ENCODE measurements around the gene PIGC.

PIGC gene

GRCh38 chr1:172431204-172431603 lies 12.7 kb downstream of the PIGC start:
- Mint-ChIP-seq H3K27me3 (no peaks in the 10 kb centered on the region), H3K36me3 (peaks cover 4 to 9% of the 10 kb centered on the region in 2 donors), H3K9me3 (peaks cover 0 to 2% of the 10 kb centered on the region in 2 donors), H3K27ac (no peak overlapping the region), H3K4me3 (no peak overlapping the region), H3K4me1 (peaks cover 16 to 21% of the 10 kb centered on the region in 2 donors)
- ATAC-seq (replicated peaks) = no peak
- DNase-seq = no peak

- peaks cover 12 to 21% of the 10 kb centered on the region in 2 donors for H3K4me1 Mint-ChIP-seq
- H3K9me3 Mint-ChIP-seq = peaks cover 0 to 2% of the 10 kb centered on the region in 2 donors
- H3K27ac Mint-ChIP-seq = no peak overlapping the region
- ATAC-seq (replicated peaks) = no peak
- H3K36me3 Mint-ChIP-seq = no peaks in the 10 kb centered on the region
- H3K4me3 Mint-ChIP-seq = no peak overlapping the region
- no peak for DNase-seq
- no peaks in the 10 kb centered on the region for H3K27me3 Mint-ChIP-seq
Measured at GRCh38 chr1:172430128-172430454, 13.8 kb downstream of the PIGC start.

DNA sequence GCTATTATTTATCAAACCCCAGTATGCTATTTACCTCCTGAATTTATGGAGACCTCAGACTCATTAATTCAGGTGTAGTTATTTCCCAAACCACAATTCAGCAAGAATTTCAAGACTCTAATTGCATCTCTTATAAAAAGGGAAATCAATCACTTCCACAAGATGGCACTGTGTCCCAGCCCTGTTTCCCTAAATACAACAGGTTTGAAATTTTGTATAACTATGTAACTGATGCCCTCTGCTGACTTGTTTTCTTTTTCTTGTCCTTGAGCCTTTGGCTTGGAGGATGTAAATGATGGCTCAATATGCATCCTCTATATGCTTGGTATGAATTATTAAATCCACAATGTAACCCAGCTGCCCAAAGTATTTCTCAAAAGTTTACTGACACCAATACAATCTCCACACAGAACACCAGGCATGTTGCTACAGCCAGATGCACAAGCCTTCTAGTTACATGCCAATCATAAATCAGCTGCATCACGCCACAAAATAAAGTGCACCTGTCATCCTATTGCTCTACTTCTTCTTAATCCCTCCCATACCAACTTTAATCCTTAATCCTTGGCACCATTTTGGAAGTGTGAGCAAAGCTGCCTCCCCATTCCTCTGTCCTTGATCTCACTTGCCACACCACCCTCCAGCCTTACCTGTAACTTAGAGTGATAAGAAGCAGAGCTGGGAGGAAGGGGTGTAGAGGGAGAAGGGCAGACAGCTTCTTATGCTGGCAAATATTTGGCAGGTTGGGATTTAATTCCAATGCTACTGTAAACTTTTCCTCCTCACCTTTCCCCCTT lies 14.3 kb downstream of the PIGC start:
- DNase-seq (no peak), ATAC-seq (replicated peaks) (peak; percentile 38 to 42)
- H3K36me3 Mint-ChIP-seq = no peaks in the 10 kb centered on the region
- no peak overlapping the region for H3K4me3 Mint-ChIP-seq
- H3K27ac Mint-ChIP-seq = no peak overlapping the region
- H3K4me1 Mint-ChIP-seq = peaks cover 12 to 18% of the 10 kb centered on the region in 2 donors
- H3K9me3 Mint-ChIP-seq = peaks cover 0 to 2% of the 10 kb centered on the region in 2 donors
- no peaks in the 10 kb centered on the region for H3K27me3 Mint-ChIP-seq

- Mint-ChIP-seq H3K27ac (no peak overlapping the region), H3K27me3 (no peaks in the 10 kb centered on the region), H3K4me3 (no peak overlapping the region), H3K9me3 (no peaks in the 10 kb centered on the region), H3K36me3 (no peaks in the 10 kb centered on the region), H3K4me1 (peaks cover 2% of the 10 kb centered on the region in 2 donors)
- no peak for DNase-seq
- ATAC-seq (replicated peaks) = no peak
Measured at GRCh38 chr1:172427191-172427590, 16.7 kb downstream of the PIGC start.

DNA sequence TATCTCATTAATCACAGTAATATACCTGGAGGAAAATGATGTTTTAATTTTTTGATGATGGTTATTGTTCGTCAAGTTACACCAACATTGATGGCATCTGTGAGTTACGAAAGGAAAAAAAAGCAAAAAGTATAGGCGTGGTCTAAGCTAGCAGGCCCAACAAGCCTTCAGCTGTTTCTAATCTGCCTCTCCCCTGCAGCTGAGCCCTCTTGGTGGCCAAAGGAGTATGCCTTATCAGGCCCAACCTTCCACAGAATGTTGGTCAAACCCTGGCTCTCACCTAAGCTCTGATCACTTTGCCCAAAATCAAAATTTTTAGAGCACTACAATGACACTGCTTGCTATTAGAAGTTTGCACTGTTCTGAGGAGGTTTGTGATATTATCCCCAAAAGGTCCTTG lies 18.5 kb downstream of the PIGC start:
- Mint-ChIP-seq H3K4me3 (no peak overlapping the region), H3K27me3 (no peaks in the 10 kb centered on the region), H3K4me1 (no peaks in the 10 kb centered on the region), H3K9me3 (no peaks in the 10 kb centered on the region), H3K27ac (no peak overlapping the region), H3K36me3 (no peaks in the 10 kb centered on the region)
- DNase-seq (no peak), ATAC-seq (replicated peaks) (no peak)

DNA sequence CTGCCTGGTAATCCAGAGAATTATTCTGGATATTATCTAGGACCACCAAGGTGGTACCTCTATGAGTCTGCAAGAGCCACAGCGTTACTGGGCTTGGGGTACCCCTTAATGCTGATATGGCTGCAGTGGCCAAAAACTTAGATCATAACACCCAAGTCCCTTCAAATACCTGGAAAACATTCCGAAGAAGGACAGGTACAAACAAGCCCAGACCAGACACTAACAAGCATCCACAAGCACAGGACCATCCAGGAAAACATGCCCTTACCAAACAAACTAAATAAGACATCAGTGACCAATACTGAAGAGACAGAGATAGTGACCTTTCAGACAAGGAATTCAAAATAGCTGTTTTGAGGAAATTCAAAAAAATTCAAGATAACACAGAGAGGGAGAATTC lies 20.5 kb downstream of the PIGC start:
- Mint-ChIP-seq H3K9me3 (no peaks in the 10 kb centered on the region), H3K27me3 (no peaks in the 10 kb centered on the region), H3K4me3 (no peak overlapping the region), H3K4me1 (no peaks in the 10 kb centered on the region), H3K27ac (no peak overlapping the region), H3K36me3 (no peaks in the 10 kb centered on the region)
- no peak for ATAC-seq (replicated peaks)
- DNase-seq = no peak

DNA sequence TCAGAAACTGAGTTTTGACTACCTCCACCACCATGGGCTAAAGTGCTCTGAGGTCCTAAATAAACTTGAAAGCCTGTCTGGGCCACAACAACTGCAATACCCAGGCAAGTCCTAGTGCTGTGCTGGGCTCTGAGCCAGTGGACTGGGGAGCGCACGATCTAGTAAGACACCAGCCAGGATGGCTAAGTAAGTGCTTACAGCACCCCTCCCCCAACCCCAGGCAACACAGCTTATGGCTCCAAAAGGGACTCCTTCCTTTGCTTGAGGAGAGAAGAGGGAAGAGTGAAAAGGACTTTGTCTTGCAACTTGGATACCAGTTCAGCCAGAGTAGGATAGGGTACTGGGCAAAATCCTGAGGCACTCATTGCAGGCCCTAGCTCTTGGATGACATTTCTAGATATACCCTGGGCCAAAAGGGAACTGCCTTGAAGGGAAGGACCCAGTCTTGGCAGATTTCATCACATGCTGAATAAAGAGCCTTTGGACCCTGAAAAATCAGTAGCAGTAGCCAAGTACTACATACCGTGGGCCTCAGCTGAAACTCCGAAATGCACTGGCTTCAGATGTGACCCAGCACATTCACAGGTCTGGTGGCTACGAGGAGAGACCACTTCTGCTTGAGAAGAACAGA lies 21.8 kb downstream of the PIGC start:
- ATAC-seq (replicated peaks) (no peak), DNase-seq (no peak)
- Mint-ChIP-seq H3K4me1 (no peaks in the 10 kb centered on the region), H3K36me3 (no peaks in the 10 kb centered on the region), H3K27me3 (no peaks in the 10 kb centered on the region), H3K27ac (no peak overlapping the region), H3K4me3 (no peak overlapping the region), H3K9me3 (no peaks in the 10 kb centered on the region)

- H3K4me3 Mint-ChIP-seq = no peak within 1 kb of the TSS
- no peaks in the 10 kb centered on the region for H3K36me3 Mint-ChIP-seq
- no peaks in the 10 kb centered on the region for H3K9me3 Mint-ChIP-seq
- no peak for DNase-seq
- no peak within 1 kb of the TSS for H3K27ac Mint-ChIP-seq
- H3K4me1 Mint-ChIP-seq = no peaks in the 10 kb centered on the region
- ATAC-seq (replicated peaks) = no peak
- no peaks in the 10 kb centered on the region for H3K27me3 Mint-ChIP-seq
Measured at GRCh38 chr1:172420385-172420784, 23.5 kb downstream of the PIGC start, which contains the start of gene C1orf105. Gene C1orf105 (plus strand): TSS chr1:172420685. CDS start chr1:172420886, 201 bp downstream.

- Mint-ChIP-seq H3K36me3 (peaks cover 0 to 7% of the 10 kb centered on the region in 2 donors), H3K4me1 (no peaks in the 10 kb centered on the region), H3K4me3 (no peak overlapping the region), H3K27ac (no peak overlapping the region), H3K9me3 (no peaks in the 10 kb centered on the region), H3K27me3 (no peaks in the 10 kb centered on the region)
- ATAC-seq (replicated peaks) = no peak
- no peak for DNase-seq
Measured at GRCh38 chr1:172417557-172417956, 26.3 kb downstream of the PIGC start.

DNA sequence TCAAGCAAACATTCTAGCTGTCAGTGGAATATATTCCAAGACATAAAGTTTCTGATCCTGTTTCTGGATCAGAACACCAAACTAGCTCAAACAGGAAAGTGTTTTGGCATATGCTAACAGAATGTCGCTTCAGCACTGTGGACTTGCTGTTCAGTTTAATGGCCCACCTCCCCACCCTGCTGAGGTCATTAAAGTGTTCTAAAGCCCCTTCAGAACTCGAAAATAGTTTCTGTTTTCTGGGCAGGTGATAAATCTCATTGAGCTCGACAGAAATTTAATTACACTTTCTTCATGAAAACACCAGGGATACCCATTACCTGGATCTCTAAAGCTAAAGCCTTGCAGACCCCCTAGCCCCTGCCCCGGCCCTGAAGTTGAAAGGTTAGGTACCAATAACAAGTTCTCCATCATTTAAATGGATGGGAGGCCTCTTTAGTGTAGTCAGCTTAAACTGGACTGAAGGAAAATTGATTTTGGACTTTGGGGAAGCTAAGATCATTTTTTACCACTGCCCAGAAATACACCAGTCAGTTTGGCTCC lies 27.3 kb downstream of the PIGC start:
- no peaks in the 10 kb centered on the region for H3K9me3 Mint-ChIP-seq
- no peaks in the 10 kb centered on the region for H3K27me3 Mint-ChIP-seq
- DNase-seq (no peak), ATAC-seq (replicated peaks) (no peak)
- H3K36me3 Mint-ChIP-seq = peaks cover 0 to 8% of the 10 kb centered on the region in 2 donors
- no peak overlapping the region for H3K27ac Mint-ChIP-seq
- no peak overlapping the region for H3K4me3 Mint-ChIP-seq
- H3K4me1 Mint-ChIP-seq = no peaks in the 10 kb centered on the region

DNA sequence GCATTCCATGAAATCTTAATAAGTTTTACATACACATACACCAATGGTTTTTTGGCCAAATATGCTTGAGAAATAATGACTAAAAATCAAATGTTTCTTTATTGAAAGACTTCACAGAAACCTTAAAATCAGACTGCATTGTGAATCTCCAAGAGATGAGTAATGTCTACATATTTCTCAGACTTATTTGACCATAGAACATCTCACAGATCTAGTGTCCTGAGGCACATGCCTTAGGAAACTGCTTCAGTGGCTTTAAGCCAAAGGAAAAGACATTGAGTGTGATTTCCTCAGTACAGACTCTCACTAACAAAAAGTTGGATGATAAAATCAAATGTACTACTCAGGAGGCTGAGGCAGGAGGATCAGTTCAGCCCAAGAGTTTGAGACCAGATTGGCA lies 29.5 kb downstream of the PIGC start:
- Mint-ChIP-seq H3K4me3 (no peak overlapping the region), H3K9me3 (no peaks in the 10 kb centered on the region), H3K27ac (no peak overlapping the region), H3K36me3 (peaks cover 0 to 8% of the 10 kb centered on the region in 2 donors), H3K27me3 (no peaks in the 10 kb centered on the region), H3K4me1 (no peaks in the 10 kb centered on the region)
- DNase-seq (no peak), ATAC-seq (replicated peaks) (no peak)

- ATAC-seq (replicated peaks) (no peak), DNase-seq (no peak)
- H3K27ac Mint-ChIP-seq = no peak overlapping the region
- H3K9me3 Mint-ChIP-seq = no peaks in the 10 kb centered on the region
- H3K4me1 Mint-ChIP-seq = no peaks in the 10 kb centered on the region
- no peak overlapping the region for H3K4me3 Mint-ChIP-seq
- H3K27me3 Mint-ChIP-seq = no peaks in the 10 kb centered on the region
- H3K36me3 Mint-ChIP-seq = peaks cover 0 to 8% of the 10 kb centered on the region in 2 donors
Measured at GRCh38 chr1:172411791-172412338, 32.0 kb downstream of the PIGC start.

DNA sequence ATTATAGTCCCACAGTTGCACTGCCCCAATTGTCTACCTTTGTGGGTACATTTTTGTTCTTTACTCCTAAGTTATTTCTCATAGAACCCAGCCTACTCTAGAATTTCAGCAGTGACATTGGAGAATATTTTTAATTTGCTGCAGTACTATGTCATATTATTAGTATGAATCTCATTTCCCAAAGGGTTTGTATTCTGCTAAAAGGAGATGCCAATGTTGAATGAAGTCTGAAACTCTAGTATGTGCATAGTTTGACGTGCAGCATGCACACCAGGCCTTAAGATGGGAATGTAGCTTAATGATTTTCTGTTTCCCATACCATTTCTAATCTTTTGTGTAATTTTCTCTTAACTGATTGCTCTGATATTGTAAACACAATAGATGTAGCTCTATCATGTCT lies 33.8 kb downstream of the PIGC start:
- no peak overlapping the region for H3K27ac Mint-ChIP-seq
- no peak for DNase-seq
- H3K9me3 Mint-ChIP-seq = no peaks in the 10 kb centered on the region
- no peak for ATAC-seq (replicated peaks)
- H3K4me1 Mint-ChIP-seq = no peaks in the 10 kb centered on the region
- H3K36me3 Mint-ChIP-seq = peaks cover 0 to 8% of the 10 kb centered on the region in 2 donors
- H3K4me3 Mint-ChIP-seq = no peak overlapping the region
- H3K27me3 Mint-ChIP-seq = no peaks in the 10 kb centered on the region

- ATAC-seq (replicated peaks) = no peak
- H3K4me1 Mint-ChIP-seq = no peaks in the 10 kb centered on the region
Measured at GRCh38 chr1:172408958-172409357, 34.9 kb downstream of the PIGC start.

DNA sequence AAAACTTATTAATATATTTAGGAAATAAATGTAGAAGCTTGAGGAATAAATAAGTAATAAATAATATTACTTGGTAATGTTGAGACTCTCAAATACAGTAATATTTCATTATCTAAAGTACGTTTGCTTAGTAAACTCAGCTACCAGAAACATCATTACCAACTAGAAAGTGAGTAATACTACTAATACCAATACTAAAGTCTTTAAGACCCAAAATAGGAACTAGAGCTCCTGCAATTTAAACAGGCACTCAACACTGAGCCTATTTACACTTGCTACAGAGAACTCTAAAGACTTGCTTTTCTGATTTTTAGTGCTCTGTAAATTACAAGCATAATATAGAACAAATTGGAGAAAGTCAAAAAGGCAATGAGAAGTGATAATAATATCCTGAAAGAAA lies 36.9 kb downstream of the PIGC start:
- Mint-ChIP-seq H3K9me3 (no peaks in the 10 kb centered on the region), H3K27me3 (no peaks in the 10 kb centered on the region), H3K36me3 (no peaks in the 10 kb centered on the region), H3K27ac (no peak overlapping the region), H3K4me3 (no peak overlapping the region), H3K4me1 (peaks cover 0 to 1% of the 10 kb centered on the region in 2 donors)
- ATAC-seq (replicated peaks) (no peak), DNase-seq (no peak)

More at GRCh38 chr1:172408958-172409357, 34.9 kb downstream of the PIGC start:
- peaks cover 0 to 8% of the 10 kb centered on the region in 2 donors for H3K36me3 Mint-ChIP-seq
- H3K9me3 Mint-ChIP-seq = no peaks in the 10 kb centered on the region
- no peak overlapping the region for H3K4me3 Mint-ChIP-seq
- H3K27ac Mint-ChIP-seq = no peak overlapping the region
- DNase-seq = no peak
- H3K27me3 Mint-ChIP-seq = no peaks in the 10 kb centered on the region

Measured in stimulated activated naive B cell treated with anti-CD40 and anti-IgM and Interleukin-4, amounts not matched to agents 10 μg/mL and 1 μg/mL and 100 μg/mL, for 72 hours (primary cell).